ENCODE results near the gene PLG.
"Not testable (repeated sequence)": the region's sequence is repeated elsewhere in the genome, so short reads cannot be mapped to it uniquely, and the experiment has no call there.

The PLG gene

GRCh38 chr6:160780656-160781055 lies 78.6 kb downstream of the PLG start:
- DNase-seq = not testable (repeated sequence)

- DNase-seq = no peak
Observed at GRCh38 chr6:160781298-160781697, 79.3 kb downstream of the PLG start.

GRCh38 chr6:160782228-160782627 lies 80.2 kb downstream of the PLG start:
- no peak for DNase-seq

DNA sequence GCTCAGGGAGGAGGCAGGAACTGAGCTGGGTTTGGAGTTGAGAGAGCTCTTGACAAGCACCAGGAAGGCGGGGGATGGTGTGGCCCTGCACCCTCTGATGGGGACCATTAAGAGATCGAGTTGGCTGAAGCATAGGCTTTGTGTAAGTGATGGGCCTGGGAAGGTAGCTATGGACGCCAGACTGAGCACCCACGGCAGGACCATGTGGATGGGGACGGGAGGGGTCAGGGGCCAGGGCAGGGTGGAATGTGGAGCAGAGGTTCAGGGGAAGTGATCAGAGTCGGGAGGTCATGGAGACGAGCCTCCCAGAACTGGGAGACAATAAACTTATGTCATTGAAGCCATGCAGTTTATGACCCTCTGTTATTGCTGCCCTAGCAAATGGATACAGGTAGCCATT lies 81.7 kb downstream of the PLG start:
- DNase-seq = no peak

DNA sequence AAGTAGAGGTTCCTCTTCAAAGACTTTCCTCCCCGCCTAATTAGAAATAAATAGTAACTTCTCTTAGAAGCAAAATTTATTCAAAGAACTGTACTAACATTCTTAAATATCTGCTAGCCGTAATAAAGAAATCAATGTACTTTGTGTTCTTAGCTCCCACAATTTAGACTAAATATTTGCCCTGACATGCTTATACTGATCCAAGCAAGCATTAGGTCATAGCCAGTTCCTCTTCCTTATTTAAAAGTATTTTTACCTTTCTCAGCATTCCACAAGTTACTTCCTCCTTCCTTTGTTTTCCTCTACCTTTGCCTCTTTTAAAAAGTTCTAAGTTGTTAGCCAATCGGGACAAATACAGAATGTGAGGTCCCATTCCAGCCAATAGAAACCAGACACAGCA lies 86.1 kb downstream of the PLG start:
- not testable (repeated sequence) for DNase-seq

GRCh38 chr6:160788806-160789205 lies 86.8 kb downstream of the PLG start:
- no peak for DNase-seq

GRCh38 chr6:160789263-160790027 lies 87.4 kb downstream of the PLG start:
- no peak for DNase-seq

GRCh38 chr6:160790028-160790792 lies 88.2 kb downstream of the PLG start:
- DNase-seq = no peak

DNA sequence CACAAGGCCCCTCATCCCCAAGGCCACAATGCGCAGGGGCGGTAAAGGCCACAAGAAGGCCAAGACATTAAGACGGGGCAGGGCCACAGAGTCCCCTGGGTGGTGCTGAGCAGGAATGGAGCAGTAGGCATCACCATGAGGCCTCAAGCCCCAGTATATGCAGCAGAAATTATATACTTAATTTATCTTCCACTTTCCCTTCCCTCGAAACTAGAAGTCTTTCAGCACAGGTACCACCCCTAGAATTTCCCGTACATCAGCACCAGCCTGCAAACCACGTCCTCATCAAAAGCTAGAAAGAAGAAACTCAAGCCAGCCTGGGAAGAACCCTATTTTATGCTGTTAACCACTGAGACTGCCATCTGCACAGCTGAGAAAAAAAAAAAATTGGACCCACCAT lies 89.4 kb downstream of the PLG start:
- no peak for DNase-seq

- no peak for DNase-seq
Observed at GRCh38 chr6:160791981-160792418, 90.0 kb downstream of the PLG start.

DNA sequence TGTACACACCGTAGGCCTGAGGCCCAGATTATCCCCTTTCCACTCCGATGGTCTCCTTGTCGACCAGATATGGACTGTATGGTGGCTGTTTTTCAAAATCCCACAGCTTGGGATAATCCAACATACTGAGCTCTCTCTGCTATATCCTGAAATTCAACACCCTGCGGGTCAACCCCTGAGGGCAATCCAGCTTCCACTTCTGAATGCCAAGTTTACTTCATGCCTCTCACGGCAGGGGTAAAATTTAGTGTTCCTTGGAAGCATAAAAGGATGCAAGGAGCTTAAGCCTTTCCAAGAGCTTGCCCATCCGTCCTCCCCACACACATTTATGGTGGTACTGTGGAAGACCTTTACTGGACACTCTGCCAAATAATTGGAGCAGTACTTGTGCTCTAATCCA lies 90.7 kb downstream of the PLG start:
- DNase-seq = no peak

DNA sequence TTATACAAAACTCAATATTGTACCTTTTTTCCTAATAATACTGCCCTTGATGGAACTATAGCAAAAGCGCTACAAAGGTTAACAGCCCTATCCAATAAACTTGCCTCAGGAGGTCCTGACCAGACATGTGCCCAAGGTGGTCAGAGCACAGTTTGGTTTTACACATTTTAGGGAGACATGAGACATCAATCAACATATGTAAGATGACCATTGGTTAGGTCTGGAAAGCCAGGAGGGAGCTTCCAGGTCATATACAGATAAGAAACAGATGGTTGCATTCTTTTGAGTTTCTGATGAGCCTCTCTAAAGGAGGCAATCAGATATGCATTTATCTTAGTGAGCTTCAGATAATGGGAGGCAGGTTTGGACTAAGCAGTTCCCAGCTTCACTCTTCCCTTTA lies 91.6 kb downstream of the PLG start:
- no peak for DNase-seq

DNA sequence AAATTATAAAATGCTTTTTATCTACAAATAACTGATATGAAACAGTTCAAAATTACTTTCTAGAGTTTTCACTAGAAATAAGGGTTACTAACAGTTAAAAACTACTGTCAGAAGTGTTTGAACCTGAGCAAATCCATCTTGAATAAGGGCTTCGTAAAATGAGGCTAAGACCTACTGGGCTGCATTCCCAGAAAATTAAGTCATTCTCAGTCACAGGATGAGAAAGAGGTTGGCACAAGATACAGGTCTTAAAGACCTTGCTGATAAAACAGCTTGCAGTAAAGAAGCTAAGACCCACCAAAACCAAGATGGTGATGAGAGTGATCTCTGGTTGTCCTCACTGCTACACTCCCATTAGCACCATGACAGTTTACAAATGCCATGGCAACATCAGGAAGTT lies 93.7 kb downstream of the PLG start:
- DNase-seq = no peak

DNA sequence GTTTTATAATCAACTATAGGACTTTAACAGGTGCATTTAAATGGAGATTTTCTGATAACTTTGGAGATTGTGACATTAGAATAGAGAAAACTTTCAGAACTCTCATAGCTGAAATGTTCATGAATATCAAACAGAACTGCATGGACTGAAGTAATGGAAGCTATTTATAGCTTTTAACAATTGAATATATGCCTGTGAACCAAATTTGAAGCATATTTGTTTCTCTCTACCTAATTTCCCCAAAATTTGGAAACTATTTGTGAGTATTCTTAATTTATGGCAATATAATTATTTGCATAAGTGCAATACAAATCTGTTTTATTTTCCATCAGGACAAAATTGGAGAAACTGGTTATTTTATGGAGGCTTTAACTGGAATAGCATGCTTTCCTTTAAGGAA lies 96.6 kb downstream of the PLG start:
- DNase-seq = no peak

- DNase-seq = no peak
Observed at GRCh38 chr6:160799801-160800506, 97.9 kb downstream of the PLG start.

GRCh38 chr6:160801418-160801817 lies 99.4 kb downstream of the PLG start:
- no peak for DNase-seq

- DNase-seq = not testable (repeated sequence)
Observed at GRCh38 chr6:160802049-160802448, 100.0 kb downstream of the PLG start.
